Mononuclear cell (primary cell): ENCODE data around the gene ABHD15. TPM values are rescaled to one million over a fixed set of nuclear protein-coding genes. Genes with fewer than 3 reads are reported as not detected.
A peak's percentile ranks its signal among the peaks of the same experiment; 100 is the strongest.

ENCODE experiments used
- H3K27me3 ChIP-seq: 2 replicates; pipeline ENCODE4 v1.6.0; 2011; ENCODE audit warnings: low read length, control low read depth; ENCODE audit not compliant: insufficient read depth
- H3K4me1 ChIP-seq: 2 replicates; pipeline ENCODE4 v1.5.1; 2011; ENCODE audit warnings: mild to moderate bottlenecking, low read length, control low read depth; ENCODE audit not compliant: insufficient read depth
- H3K4me3 ChIP-seq: 2 replicates; pipeline ENCODE4 v1.5.1; 2011; ENCODE audit warnings: mild to moderate bottlenecking, low read length, moderate library complexity
- H3K9me3 ChIP-seq: 2 replicates; pipeline ENCODE4 v1.5.1; 2011; ENCODE audit warnings: low read depth, mild to moderate bottlenecking, control low read depth, low read length
- total RNA-seq: library from RNA; depleted of rRNA; stranded (reverse); fragments of >200 nt; gene quantifications from one replicate; pipeline ENCODE4 v1.2.3, GENCODE V29; 2012

Gene ABHD15
- total RNA-seq, 1 donor: 8.9 TPM

- Histone ChIP-seq H3K27me3 (no peaks in the 10 kb centered on the region), H3K9me3 (no peaks in the 10 kb centered on the region), H3K4me1 (peaks cover 85% of the 10 kb centered on the region), H3K4me3 (peak overlapping the region; percentile 58)
These were observed 21.9 kb upstream of the ABHD15 start for GRCh38 chr17:29588562-29589411.

DNA sequence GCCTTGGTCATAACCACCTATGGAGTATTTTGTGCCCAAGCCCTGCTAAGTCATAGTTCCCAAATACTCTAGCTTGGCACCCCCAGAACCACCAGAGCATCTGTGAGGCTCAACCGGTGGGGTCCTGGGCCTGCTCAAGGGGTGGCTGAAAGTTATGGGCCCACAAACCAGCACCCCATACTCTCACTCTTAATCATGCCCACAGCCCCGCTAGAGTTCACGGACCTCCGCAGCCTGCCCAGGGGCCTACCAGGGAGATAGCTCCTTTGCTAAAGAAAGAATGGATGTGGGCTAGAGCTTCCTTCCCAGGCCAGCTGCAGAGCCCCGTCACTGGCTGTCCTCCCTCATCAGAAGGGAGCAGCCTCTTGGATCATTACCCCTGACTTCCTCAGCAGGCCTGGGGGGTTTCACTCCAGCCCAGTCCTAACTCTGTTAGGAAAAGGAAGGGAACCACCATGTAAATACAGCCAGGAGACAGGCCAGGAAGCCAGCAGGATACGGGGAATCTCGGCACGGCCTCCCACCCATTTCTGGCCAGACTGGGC, 21.3 kb upstream of the ABHD15 start:
- no peaks in the 10 kb centered on the region for H3K27me3 ChIP-seq
- H3K4me1 ChIP-seq: peaks cover 82% of the 10 kb centered on the region
- no peaks in the 10 kb centered on the region for H3K9me3 ChIP-seq
- peak overlapping the region; percentile 58 for H3K4me3 ChIP-seq

GRCh38 chr17:29587591-29587990, 20.8 kb upstream of the ABHD15 start:
- Histone ChIP-seq H3K4me1 (peaks cover 79% of the 10 kb centered on the region), H3K9me3 (no peaks in the 10 kb centered on the region), H3K27me3 (no peaks in the 10 kb centered on the region), H3K4me3 (no peak overlapping the region)

GRCh38 chr17:29586676-29587469, 20.0 kb upstream of the ABHD15 start:
- Histone ChIP-seq H3K4me1 (peaks cover 72% of the 10 kb centered on the region), H3K4me3 (no peak overlapping the region), H3K27me3 (no peaks in the 10 kb centered on the region), H3K9me3 (no peaks in the 10 kb centered on the region)

- H3K27me3 ChIP-seq: no peaks in the 10 kb centered on the region
- no peaks in the 10 kb centered on the region for H3K9me3 ChIP-seq
- H3K4me1 ChIP-seq: peaks cover 58% of the 10 kb centered on the region
- H3K4me3 ChIP-seq: no peak overlapping the region
These were observed 18.4 kb upstream of the ABHD15 start for GRCh38 chr17:29585080-29585751.

- H3K4me3 ChIP-seq: no peak overlapping the region
- peaks cover 52% of the 10 kb centered on the region for H3K4me1 ChIP-seq
- no peaks in the 10 kb centered on the region for H3K27me3 ChIP-seq
- no peaks in the 10 kb centered on the region for H3K9me3 ChIP-seq
These were observed 17.7 kb upstream of the ABHD15 start for GRCh38 chr17:29584452-29585079.

- Histone ChIP-seq H3K9me3 (no peaks in the 10 kb centered on the region), H3K4me1 (peaks cover 51% of the 10 kb centered on the region), H3K27me3 (no peaks in the 10 kb centered on the region), H3K4me3 (no peak overlapping the region)
These were observed 16.7 kb upstream of the ABHD15 start for GRCh38 chr17:29583324-29584248.

GRCh38 chr17:29582772-29583171, 15.9 kb upstream of the ABHD15 start:
- Histone ChIP-seq H3K27me3 (no peaks in the 10 kb centered on the region), H3K4me3 (no peak overlapping the region), H3K9me3 (no peaks in the 10 kb centered on the region), H3K4me1 (peaks cover 43% of the 10 kb centered on the region)

- Histone ChIP-seq H3K4me3 (no peak overlapping the region), H3K27me3 (no peaks in the 10 kb centered on the region), H3K9me3 (no peaks in the 10 kb centered on the region), H3K4me1 (peaks cover 38% of the 10 kb centered on the region)
These were observed 15.5 kb upstream of the ABHD15 start for GRCh38 chr17:29582254-29582765.

- Histone ChIP-seq H3K27me3 (no peaks in the 10 kb centered on the region), H3K9me3 (no peaks in the 10 kb centered on the region), H3K4me1 (peaks cover 32% of the 10 kb centered on the region), H3K4me3 (no peak overlapping the region)
These were observed 14.9 kb upstream of the ABHD15 start for GRCh38 chr17:29581583-29582253.

- Histone ChIP-seq H3K4me3 (no peak overlapping the region), H3K9me3 (no peaks in the 10 kb centered on the region), H3K4me1 (peaks cover 16% of the 10 kb centered on the region), H3K27me3 (no peaks in the 10 kb centered on the region)
These were observed 13.3 kb upstream of the ABHD15 start for GRCh38 chr17:29579866-29580771.

- H3K27me3 ChIP-seq: no peaks in the 10 kb centered on the region
- peaks cover 4% of the 10 kb centered on the region for H3K4me1 ChIP-seq
- H3K4me3 ChIP-seq: no peak overlapping the region
- no peaks in the 10 kb centered on the region for H3K9me3 ChIP-seq
These were observed 12.0 kb upstream of the ABHD15 start for GRCh38 chr17:29578626-29579485.
